Measurements from ENCODE around the gene POC1A.
A peak's percentile ranks its signal among the peaks of the same experiment; 100 is the strongest.

The POC1A gene

GRCh38 chr3:52099001-52099401, 55.2 kb downstream of the POC1A start:
- H3K4me3 ChIP-seq (ENCODE audit: severe bottlenecking): no peak overlapping the region
- peaks cover 41% of the 10 kb centered on the region for H3K36me3 ChIP-seq (ENCODE audit: low read depth)
- H3K9me3 ChIP-seq (ENCODE audit: severe bottlenecking): no peaks in the 10 kb centered on the region
- DNase-seq (ENCODE audit: low spot score) (no peak), ATAC-seq (ENCODE audit: low read depth) (peak; percentile 46; the same call in 2 of the 3 replicates)
- H3K27ac ChIP-seq (ENCODE audit: poor library complexity, severe bottlenecking): no peak overlapping the region
- no peaks in the 10 kb centered on the region for H3K27me3 ChIP-seq (ENCODE audit: insufficient read depth, poor library complexity, severe bottlenecking)
- no peak for TF ChIP-seq CTCF (IDR thresholded peaks at IDR 0.05; ENCODE audit: poor library complexity, severe bottlenecking)
- H3K4me1 ChIP-seq (ENCODE audit: insufficient read depth, poor library complexity, severe bottlenecking): no peaks in the 10 kb centered on the region

GRCh38 chr3:52097851-52098507, 56.2 kb downstream of the POC1A start:
- Histone ChIP-seq H3K9me3 (ENCODE audit: severe bottlenecking) (no peaks in the 10 kb centered on the region), H3K27me3 (ENCODE audit: insufficient read depth, poor library complexity, severe bottlenecking) (no peaks in the 10 kb centered on the region), H3K27ac (ENCODE audit: poor library complexity, severe bottlenecking) (no peak overlapping the region), H3K4me3 (ENCODE audit: severe bottlenecking) (no peak overlapping the region), H3K36me3 (ENCODE audit: low read depth) (peaks cover 36% of the 10 kb centered on the region), H3K4me1 (ENCODE audit: insufficient read depth, poor library complexity, severe bottlenecking) (no peaks in the 10 kb centered on the region)
- ATAC-seq (ENCODE audit: low read depth) (no peak), DNase-seq (ENCODE audit: low spot score) (no peak)
- TF ChIP-seq CTCF (IDR thresholded peaks at IDR 0.05; ENCODE audit: poor library complexity, severe bottlenecking): no peak

- Histone ChIP-seq H3K27ac (ENCODE audit: poor library complexity, severe bottlenecking) (no peak overlapping the region), H3K36me3 (ENCODE audit: low read depth) (peaks cover 22% of the 10 kb centered on the region), H3K4me1 (ENCODE audit: insufficient read depth, poor library complexity, severe bottlenecking) (no peaks in the 10 kb centered on the region), H3K9me3 (ENCODE audit: severe bottlenecking) (no peaks in the 10 kb centered on the region), H3K4me3 (ENCODE audit: severe bottlenecking) (no peak overlapping the region), H3K27me3 (ENCODE audit: insufficient read depth, poor library complexity, severe bottlenecking) (no peaks in the 10 kb centered on the region)
- DNase-seq (ENCODE audit: low spot score) (no peak), ATAC-seq (ENCODE audit: low read depth) (no peak)
- no peak for TF ChIP-seq CTCF (IDR thresholded peaks at IDR 0.05; ENCODE audit: poor library complexity, severe bottlenecking)
Measured at GRCh38 chr3:52095990-52096775, 58.0 kb downstream of the POC1A start.

- no peak overlapping the region for H3K4me3 ChIP-seq (ENCODE audit: severe bottlenecking)
- no peaks in the 10 kb centered on the region for H3K9me3 ChIP-seq (ENCODE audit: severe bottlenecking)
- peaks cover 9% of the 10 kb centered on the region for H3K4me1 ChIP-seq (ENCODE audit: insufficient read depth, poor library complexity, severe bottlenecking)
- H3K36me3 ChIP-seq (ENCODE audit: low read depth): peaks cover 15% of the 10 kb centered on the region; the same call in 1 of the 2 replicates
- ATAC-seq (ENCODE audit: low read depth): no peak
- no peak for DNase-seq (ENCODE audit: low spot score)
- no peaks in the 10 kb centered on the region for H3K27me3 ChIP-seq (ENCODE audit: insufficient read depth, poor library complexity, severe bottlenecking)
- no peak overlapping the region for H3K27ac ChIP-seq (ENCODE audit: poor library complexity, severe bottlenecking)
- TF ChIP-seq CTCF (IDR thresholded peaks at IDR 0.05; ENCODE audit: poor library complexity, severe bottlenecking): no peak
Measured at GRCh38 chr3:52094571-52095485, 59.4 kb downstream of the POC1A start.
